Activated naive CD4-positive, alpha-beta T cell treated with anti-CD3 and anti-CD28 coated beads, Interleukin-2, amount 10 ng/mL, durations not matched to agents 7 days and 5 days (primary cell): Measurements from ENCODE around the gene SLC12A7.

Source experiments
- CTCF ChIA-PET: fragments of 350-600 bp; sonication (Branson Sonifier 250); formaldehyde crosslinking; loops from one replicate; lab custom pipeline; 2021; ENCODE audit warnings: antibody characterized with exemption; lab: Charles Lee
- DNase-seq: peaks from one replicate; pipeline ENCODE4 v3.0.0-alpha.2; 2020
- H3K27ac Mint-ChIP-seq: one replicate; pipeline ENCODE4 v1.8.0; 2021; ENCODE audit warnings: mild to moderate bottlenecking, moderate library complexity, mixed read lengths
- H3K27me3 Mint-ChIP-seq: one replicate; pipeline ENCODE4 v1.8.0; 2021; ENCODE audit warnings: mild to moderate bottlenecking, mixed read lengths
- H3K36me3 Mint-ChIP-seq: one replicate; pipeline ENCODE4 v1.8.0; 2021; ENCODE audit warnings: mixed read lengths
- H3K4me1 Mint-ChIP-seq: one replicate; pipeline ENCODE4 v1.8.0; 2021; ENCODE audit warnings: mixed read lengths
- H3K4me3 Mint-ChIP-seq: one replicate; pipeline ENCODE4 v1.8.0; 2021; ENCODE audit warnings: mild to moderate bottlenecking, moderate library complexity, mixed read lengths
- H3K9me3 Mint-ChIP-seq: one replicate; pipeline ENCODE4 v1.8.0; 2021; ENCODE audit warnings: mixed read lengths

The SLC12A7 gene

DNA sequence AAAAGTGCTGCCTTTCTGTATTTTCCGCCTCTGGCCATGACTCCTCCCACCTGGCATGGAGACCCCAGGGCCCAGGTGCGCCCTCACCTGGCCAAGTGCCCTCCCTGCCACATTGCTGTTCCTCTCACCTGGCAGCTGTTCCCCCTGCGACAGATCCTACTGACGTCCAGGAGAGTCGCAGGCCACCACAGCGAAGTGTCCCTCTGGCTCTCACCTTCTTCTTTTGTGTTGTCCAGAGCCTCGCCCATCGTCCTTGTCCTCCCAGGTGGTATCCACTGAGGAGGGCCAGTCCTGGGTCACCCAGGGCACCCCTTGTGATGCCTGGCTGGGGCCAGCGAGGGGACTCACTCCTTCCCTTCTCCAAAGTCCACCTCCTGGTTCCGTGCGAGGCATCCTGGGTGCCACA, 100.6 kb downstream of the SLC12A7 start:
- CTCF ChIA-PET = interaction anchor here (0.7 to 3.1 kb wide), 9 partner anchors 9 to 127 kb away, joined by 3 to 28 read pairs (median 4); no protein-coding TSS in a partner anchor
- peaks cover 57% of the 10 kb centered on the region for H3K27me3 Mint-ChIP-seq

GRCh38 chr5:1010641-1011046, 101.2 kb downstream of the SLC12A7 start:
- Mint-ChIP-seq H3K4me3 (no peak overlapping the region), H3K27ac (no peak overlapping the region), H3K4me1 (peaks cover 24% of the 10 kb centered on the region), H3K36me3 (no peaks in the 10 kb centered on the region), H3K9me3 (no peaks in the 10 kb centered on the region), H3K27me3 (peaks cover 63% of the 10 kb centered on the region)
- DNase-seq = peak; percentile 20
- CTCF ChIA-PET = interaction anchor here (0.7 to 3.1 kb wide), 12 partner anchors 10 to 128 kb away, joined by 3 to 28 read pairs (median 4); no protein-coding TSS in a partner anchor

More for the DNA sequence above, 100.6 kb downstream of the SLC12A7 start:
- Mint-ChIP-seq H3K4me3 (peak overlapping the region; percentile 2), H3K9me3 (no peaks in the 10 kb centered on the region), H3K27ac (no peak overlapping the region), H3K4me1 (peaks cover 24% of the 10 kb centered on the region), H3K36me3 (no peaks in the 10 kb centered on the region)
- DNase-seq = peak; percentile 76

DNA sequence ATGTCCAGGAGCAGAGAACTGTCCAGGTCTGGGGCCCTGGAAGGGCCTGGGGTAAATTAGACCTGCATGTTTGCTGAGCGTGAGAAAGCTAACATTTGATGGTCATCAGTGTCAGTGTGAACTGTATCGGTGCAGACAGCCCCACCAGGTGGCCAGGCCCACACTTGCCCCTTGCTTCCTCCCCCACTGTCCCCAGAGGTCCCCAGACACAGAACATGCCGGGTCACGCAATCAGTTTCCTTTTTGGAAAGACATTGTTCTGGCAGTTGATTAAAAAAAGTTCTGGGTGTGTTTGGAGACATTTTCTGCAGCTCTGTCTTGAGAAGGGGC, 101.7 kb downstream of the SLC12A7 start:
- H3K36me3 Mint-ChIP-seq = no peaks in the 10 kb centered on the region
- CTCF ChIA-PET = interaction anchor here (0.7 to 3.1 kb wide), 13 partner anchors 14 to 128 kb away, joined by 3 to 28 read pairs (median 4); no protein-coding TSS in a partner anchor
- H3K4me3 Mint-ChIP-seq = peak overlapping the region; percentile 40
- peak; percentile 20 for DNase-seq
- H3K27me3 Mint-ChIP-seq = peaks cover 68% of the 10 kb centered on the region
- H3K4me1 Mint-ChIP-seq = peaks cover 24% of the 10 kb centered on the region
- no peak overlapping the region for H3K27ac Mint-ChIP-seq
- no peaks in the 10 kb centered on the region for H3K9me3 Mint-ChIP-seq

DNA sequence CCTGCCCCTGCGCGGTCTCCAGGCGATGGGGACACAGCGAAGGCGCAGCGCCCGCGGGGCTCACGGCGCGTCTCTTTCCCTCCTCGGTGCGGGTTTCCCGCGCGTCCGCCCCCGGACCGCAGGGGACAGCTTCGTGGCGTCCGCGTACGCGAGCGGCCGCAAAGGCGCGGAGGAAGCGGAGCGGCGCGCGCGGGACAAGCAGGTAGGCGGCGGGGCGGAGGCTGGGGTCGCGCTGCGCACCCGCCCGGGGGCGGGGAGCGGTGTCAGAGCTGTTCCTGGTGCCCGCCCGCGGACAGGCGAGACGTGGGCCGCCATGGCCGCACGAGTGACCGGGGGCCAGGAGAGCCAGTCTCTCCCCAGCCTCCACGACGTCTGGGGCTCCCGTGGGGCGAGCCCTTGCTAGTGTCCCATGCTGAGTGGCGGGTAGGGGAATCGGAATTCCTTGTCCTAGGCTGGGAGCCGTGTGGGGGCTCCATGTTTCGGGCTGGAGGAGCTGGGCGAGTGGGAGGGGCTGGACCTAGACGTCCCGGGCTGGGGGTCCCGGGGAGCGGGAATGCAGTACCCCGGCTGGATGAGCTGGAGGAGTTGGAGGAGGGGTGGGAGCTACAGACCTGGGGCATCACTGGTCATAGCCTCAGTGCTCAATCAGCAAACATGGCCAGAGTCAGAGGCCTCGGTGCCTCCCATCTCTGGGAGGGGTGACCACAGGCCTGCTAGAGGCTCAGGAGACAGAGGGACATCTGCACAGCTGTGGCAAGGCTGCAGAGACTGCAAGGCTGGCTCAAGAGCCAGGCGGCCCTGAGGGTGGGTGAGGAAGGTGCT, 102.3 kb downstream of the SLC12A7 start:
- Mint-ChIP-seq H3K27ac (no peak overlapping the region), H3K36me3 (no peaks in the 10 kb centered on the region), H3K4me3 (peak overlapping the region; percentile 40), H3K4me1 (peaks cover 25% of the 10 kb centered on the region), H3K9me3 (no peaks in the 10 kb centered on the region), H3K27me3 (peaks cover 74% of the 10 kb centered on the region)
- DNase-seq = peak; percentile 24
- CTCF ChIA-PET = interaction anchor here (0.5 to 3.1 kb wide), 11 partner anchors 13 to 124 kb away, joined by 3 to 28 read pairs (median 4); no protein-coding TSS in a partner anchor

DNA sequence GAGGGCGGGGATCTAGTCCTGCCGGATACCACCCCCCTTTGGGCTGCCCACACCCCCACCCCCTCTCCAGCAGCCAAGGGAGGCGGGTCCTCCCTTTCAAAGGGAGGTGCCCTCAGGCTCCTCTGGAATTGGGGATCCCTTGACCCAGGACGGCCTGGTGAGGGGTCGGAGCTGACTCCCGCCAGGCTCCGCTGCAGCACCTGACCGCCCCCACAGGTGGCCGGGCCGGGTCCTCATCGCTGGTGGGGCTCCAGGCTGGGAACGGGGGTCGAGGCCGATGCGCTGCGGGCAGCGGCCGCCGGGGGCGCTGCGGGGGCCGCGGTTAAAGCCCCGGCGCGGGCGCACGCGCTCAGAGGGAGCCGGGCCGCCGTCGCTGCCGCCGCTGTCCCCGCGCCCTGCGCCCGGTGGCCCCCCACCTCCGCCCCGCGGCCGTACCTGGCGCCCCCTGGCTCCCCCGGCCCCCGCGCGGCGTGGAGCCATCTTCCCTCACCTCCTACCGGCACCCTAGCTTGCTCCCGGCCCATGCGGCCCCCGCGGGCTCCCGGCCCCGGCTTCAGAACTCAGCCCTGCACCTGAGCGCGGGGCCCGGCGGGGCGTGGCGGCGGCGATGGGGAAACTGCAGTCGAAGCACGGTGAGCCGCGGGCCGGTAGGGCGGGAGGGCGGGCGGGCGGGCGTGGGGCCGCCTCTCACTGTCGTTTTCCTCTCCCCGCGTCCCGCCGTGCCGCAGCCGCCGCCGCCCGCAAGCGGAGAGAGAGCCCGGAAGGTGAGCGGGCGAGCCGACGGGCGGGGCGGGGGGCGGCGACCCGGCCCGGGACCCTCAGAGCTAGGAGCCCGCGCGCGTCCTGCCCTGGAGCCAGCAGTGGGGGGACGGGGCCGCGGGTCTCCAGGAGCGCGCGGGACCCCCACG, 103.2 kb downstream of the SLC12A7 start, which contains the start of gene NKD2:
Gene NKD2 (plus strand): TSS at position 352 of the 908 bp plus-strand sequence. CDS start 256 bp downstream, at position 608.
- CTCF ChIA-PET = interaction anchor here (0.5 to 3.1 kb wide), 7 partner anchors 58 to 125 kb away, joined by 3 to 28 read pairs (median 5); no protein-coding TSS in a partner anchor
- DNase-seq = peak; percentile 53
- Mint-ChIP-seq H3K4me3 (peak within 1 kb of the TSS; percentile 48), H3K27me3 (peaks cover 83% of the 10 kb centered on the region), H3K27ac (no peak within 1 kb of the TSS), H3K4me1 (peaks cover 32% of the 10 kb centered on the region), H3K36me3 (no peaks in the 10 kb centered on the region), H3K9me3 (no peaks in the 10 kb centered on the region)

- CTCF ChIA-PET = interaction anchor here (1.0 to 1.8 kb wide), 5 partner anchors 70 to 133 kb away, joined by 3 to 6 read pairs (median 5); no protein-coding TSS in a partner anchor
- peak; percentile 19 for DNase-seq
- Mint-ChIP-seq H3K27me3 (peaks cover 89% of the 10 kb centered on the region), H3K36me3 (no peaks in the 10 kb centered on the region), H3K9me3 (no peaks in the 10 kb centered on the region), H3K27ac (no peak overlapping the region), H3K4me1 (peaks cover 40% of the 10 kb centered on the region), H3K4me3 (peak overlapping the region; percentile 48)
Measured at GRCh38 chr5:1007681-1008450, 104.0 kb downstream of the SLC12A7 start.

- peaks cover 93% of the 10 kb centered on the region for H3K27me3 Mint-ChIP-seq
- H3K4me1 Mint-ChIP-seq = peaks cover 43% of the 10 kb centered on the region
- no peaks in the 10 kb centered on the region for H3K9me3 Mint-ChIP-seq
- H3K36me3 Mint-ChIP-seq = no peaks in the 10 kb centered on the region
- CTCF ChIA-PET = interaction anchor here (1.0 to 1.8 kb wide), 6 partner anchors 69 to 133 kb away, joined by 3 to 6 read pairs (median 4); no protein-coding TSS in a partner anchor
- no peak overlapping the region for H3K27ac Mint-ChIP-seq
- no peak overlapping the region for H3K4me3 Mint-ChIP-seq
- DNase-seq = peak; percentile 18
Measured at GRCh38 chr5:1007221-1007680, 104.6 kb downstream of the SLC12A7 start.

- no peak overlapping the region for H3K4me3 Mint-ChIP-seq
Measured at GRCh38 chr5:1006656-1007071, 105.2 kb downstream of the SLC12A7 start.

DNA sequence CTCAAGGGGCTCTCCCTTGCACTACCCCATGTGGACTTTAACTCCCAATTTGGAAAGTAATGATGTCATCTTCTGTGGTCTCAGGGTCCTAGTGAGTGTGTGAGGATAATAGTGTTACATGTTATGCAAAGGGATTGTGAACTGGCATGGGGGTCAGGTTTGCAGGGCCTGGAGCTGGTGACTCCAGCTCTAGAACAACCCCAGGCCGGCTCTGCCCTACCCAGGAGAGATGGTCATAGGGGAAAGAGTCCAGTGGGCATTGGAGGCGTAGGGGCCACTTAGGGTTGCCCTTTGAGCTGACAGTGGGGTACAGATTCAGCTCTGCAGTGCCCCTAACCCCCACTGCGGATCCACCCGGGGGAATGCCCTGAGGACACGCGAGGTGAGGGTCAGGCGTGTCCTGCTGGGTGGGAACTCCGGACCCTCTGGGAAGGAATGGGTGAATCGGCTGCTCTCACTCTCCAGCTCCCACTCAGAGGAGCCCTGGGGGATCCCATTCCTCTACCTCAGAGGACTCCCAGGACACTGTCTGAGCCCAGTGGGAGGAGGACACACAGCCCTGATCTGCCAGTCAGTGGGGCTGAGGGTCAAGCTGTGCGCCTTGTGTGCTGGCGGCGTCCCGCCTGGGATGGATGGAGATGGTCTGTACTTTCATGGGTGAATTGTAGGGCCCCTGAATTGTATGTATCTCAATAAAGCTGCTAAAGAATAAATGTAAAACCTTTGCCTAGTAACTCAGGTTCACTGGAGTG, 105.8 kb downstream of the SLC12A7 start:
- CTCF ChIA-PET = interaction anchor here (0.7 to 1.8 kb wide), 5 partner anchors 34 to 123 kb away, joined by 3 to 5 read pairs (median 3); no protein-coding TSS in a partner anchor
- H3K4me1 Mint-ChIP-seq = peaks cover 46% of the 10 kb centered on the region
- no peaks in the 10 kb centered on the region for H3K9me3 Mint-ChIP-seq
- H3K27me3 Mint-ChIP-seq = peaks cover 98% of the 10 kb centered on the region
- no peak overlapping the region for H3K27ac Mint-ChIP-seq
- DNase-seq = peak; percentile 16
- H3K36me3 Mint-ChIP-seq = no peaks in the 10 kb centered on the region
- H3K4me3 Mint-ChIP-seq = peak overlapping the region; percentile 30

More at GRCh38 chr5:1006656-1007071, 105.2 kb downstream of the SLC12A7 start:
- no peaks in the 10 kb centered on the region for H3K9me3 Mint-ChIP-seq
- CTCF ChIA-PET = interaction anchor here (0.7 to 1.8 kb wide), 5 partner anchors 35 to 134 kb away, joined by 3 to 6 read pairs (median 4); no protein-coding TSS in a partner anchor
- H3K36me3 Mint-ChIP-seq = no peaks in the 10 kb centered on the region
- peaks cover 98% of the 10 kb centered on the region for H3K27me3 Mint-ChIP-seq
- peaks cover 48% of the 10 kb centered on the region for H3K4me1 Mint-ChIP-seq
- DNase-seq = peak; percentile 18
- no peak overlapping the region for H3K27ac Mint-ChIP-seq

- Mint-ChIP-seq H3K27ac (no peak overlapping the region), H3K4me1 (peaks cover 39% of the 10 kb centered on the region), H3K4me3 (no peak overlapping the region), H3K36me3 (no peaks in the 10 kb centered on the region), H3K9me3 (no peaks in the 10 kb centered on the region), H3K27me3 (peaks cover 98% of the 10 kb centered on the region)
- CTCF ChIA-PET = interaction anchor here (1.1 to 1.2 kb wide), 2 partner anchors 82 to 84 kb away, joined by 3 to 4 read pairs; no protein-coding TSS in a partner anchor
- DNase-seq = no peak
Measured at GRCh38 chr5:1005249-1005851, 106.5 kb downstream of the SLC12A7 start.

GRCh38 chr5:1004461-1005248, 107.2 kb downstream of the SLC12A7 start:
- Mint-ChIP-seq H3K27ac (no peak overlapping the region), H3K36me3 (no peaks in the 10 kb centered on the region), H3K27me3 (peaks cover 96% of the 10 kb centered on the region), H3K4me3 (peak overlapping the region; percentile 70), H3K9me3 (no peaks in the 10 kb centered on the region), H3K4me1 (peaks cover 33% of the 10 kb centered on the region)
- CTCF ChIA-PET = interaction anchor here (1.1 kb wide), 1 partner anchor 83 kb away, joined by 4 read pairs; no protein-coding TSS in a partner anchor
- peak; percentile 73 for DNase-seq
